ENCODE results near the gene POLRMT.
A peak's percentile ranks its signal among the peaks of the same experiment; 100 is the strongest.
"Not testable (repeated sequence)": the region's sequence is repeated elsewhere in the genome, so short reads cannot be mapped to it uniquely, and the experiment has no call there.

Gene POLRMT

GRCh38 chr19:646779-647565 is 13.6 kb upstream of the POLRMT start:
- no peak for DNase-seq

GRCh38 chr19:645912-646778 is 12.8 kb upstream of the POLRMT start:
- no peak for DNase-seq

- no peak for DNase-seq
Measured at GRCh38 chr19:644789-645188, 11.5 kb upstream of the POLRMT start.

DNA sequence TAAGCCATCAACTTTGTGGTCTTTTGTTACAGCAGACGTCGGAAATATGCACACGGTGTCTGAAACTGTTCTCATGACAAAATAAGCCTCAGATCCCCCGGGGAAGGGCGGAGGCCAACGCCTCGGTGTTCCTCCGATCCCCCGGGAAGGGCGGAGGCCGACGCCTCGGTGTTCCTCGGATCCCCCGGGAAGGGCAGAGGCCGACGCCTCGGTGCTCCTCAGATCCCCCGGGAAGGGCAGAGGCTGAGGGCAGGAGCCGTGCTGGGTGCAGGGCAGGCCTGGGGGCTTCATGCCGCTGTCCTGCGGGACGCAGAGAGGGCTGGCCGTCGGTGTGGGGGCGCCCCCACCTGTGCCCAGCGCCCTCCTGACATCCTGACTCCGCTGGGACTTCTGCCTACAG is 11.0 kb upstream of the POLRMT start:
- DNase-seq = no peak

DNA sequence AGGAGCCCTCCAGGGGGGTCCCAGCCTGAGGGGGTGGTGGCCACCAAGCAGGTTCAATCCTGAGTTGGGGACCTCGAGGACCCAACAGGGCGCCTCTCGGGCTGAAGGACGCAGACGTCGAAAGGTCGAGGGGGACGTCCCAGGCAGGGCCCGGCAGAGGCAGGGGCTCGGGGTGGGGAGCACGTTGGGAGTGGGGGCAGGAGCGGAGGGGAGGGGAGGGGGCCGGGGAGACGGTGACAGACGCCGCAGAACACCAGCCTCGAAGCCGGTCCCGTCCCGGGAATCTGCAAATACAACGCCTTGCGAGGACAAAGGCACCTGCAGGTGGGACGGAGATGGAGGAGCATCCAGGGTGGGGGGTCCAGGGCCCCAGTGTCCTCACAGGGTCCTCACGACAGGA is 10.4 kb upstream of the POLRMT start:
- no peak for DNase-seq

DNA sequence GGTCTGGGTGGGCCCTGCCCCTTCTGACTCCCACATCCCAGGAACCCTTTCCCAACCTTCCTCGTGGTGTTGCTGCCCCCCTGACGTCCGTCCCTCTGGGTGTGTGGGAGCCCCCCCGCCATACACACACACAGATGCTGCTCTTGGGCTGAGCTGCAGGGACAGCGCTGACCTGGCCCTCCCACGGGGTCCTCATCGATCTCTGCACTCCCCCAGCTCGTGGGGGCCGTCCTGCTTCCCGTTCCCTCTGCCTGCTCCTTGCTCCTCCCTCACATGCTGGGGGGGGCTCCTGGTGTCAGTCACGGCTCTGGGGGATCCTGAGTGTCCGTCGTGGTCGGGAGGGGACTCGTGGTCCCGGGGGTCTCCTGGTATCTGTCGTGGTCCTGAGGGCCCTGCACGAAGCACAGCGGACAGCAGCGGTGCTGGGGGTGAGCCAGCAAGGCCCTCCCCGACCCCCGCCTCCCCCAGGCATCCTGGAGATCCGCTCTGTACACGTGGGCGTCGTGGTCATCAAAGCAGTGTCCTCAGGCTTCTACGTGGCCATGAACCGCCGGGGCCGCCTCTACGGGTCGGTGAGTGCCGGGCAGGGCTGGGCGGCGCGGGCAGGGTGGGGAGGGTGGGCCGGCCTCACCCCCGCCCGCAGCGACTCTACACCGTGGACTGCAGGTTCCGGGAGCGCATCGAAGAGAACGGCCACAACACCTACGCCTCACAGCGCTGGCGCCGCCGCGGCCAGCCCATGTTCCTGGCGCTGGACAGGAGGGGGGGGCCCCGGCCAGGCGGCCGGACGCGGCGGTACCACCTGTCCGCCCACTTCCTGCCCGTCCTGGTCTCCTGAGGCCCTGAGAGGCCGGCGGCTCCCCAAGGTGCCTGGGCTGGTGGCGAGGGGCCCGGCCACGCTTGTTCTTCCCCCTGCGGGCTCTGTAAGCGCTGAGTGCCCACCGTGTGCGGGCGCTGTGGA is 9.7 kb upstream of the POLRMT start:
- no peak for DNase-seq

- no peak for DNase-seq
Measured at GRCh38 chr19:641702-642101, 8.4 kb upstream of the POLRMT start.

DNA sequence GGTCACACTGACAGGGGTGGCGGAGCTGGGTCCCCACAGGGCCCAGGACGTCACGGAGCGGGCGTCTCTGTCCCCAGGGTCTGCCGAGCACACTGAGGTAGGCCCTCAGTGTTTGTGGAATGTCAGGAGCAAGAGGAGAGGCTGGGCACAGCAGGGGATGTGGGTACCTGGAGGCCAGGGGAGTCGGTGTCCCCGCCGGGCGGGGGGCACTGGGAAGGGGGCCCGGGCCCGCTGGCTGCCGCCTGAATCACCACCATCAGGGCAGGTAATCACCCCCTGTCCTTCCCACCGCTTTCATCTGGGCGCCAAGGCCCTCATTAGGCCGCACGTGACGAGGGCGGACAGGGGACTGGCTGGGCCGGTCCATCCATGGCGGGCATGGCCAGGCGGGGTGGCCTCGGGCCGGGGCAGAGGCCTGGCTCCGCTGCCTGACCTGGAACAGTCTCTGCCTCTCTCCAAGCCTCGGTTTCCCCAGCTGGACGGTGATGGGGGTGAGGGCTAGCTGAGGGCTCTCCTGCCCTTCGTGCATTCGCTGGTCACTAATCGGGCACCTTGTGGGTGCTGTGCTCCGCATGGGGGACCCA is 7.4 kb upstream of the POLRMT start:
- no peak for DNase-seq

DNA sequence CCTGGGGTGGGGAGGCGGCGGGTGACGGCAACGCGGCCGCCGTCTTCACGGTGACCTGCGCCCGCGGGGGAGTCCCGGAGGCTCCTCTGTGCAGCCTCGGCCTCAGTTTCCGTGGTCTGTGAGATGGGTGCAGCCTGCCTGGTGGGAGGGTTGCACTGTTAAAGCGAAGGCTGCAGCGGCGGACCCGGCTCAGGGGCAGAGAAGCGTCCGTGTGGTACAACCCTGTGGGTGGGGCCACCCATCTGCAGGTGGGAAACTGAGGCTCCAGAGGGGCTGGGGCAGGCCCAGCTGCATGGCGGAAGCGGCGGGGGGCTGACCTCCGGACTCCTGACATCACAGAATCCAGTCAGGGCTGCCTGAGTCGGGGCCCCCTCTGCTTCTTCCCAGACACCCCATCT is 6.8 kb upstream of the POLRMT start:
- no peak for DNase-seq

DNA sequence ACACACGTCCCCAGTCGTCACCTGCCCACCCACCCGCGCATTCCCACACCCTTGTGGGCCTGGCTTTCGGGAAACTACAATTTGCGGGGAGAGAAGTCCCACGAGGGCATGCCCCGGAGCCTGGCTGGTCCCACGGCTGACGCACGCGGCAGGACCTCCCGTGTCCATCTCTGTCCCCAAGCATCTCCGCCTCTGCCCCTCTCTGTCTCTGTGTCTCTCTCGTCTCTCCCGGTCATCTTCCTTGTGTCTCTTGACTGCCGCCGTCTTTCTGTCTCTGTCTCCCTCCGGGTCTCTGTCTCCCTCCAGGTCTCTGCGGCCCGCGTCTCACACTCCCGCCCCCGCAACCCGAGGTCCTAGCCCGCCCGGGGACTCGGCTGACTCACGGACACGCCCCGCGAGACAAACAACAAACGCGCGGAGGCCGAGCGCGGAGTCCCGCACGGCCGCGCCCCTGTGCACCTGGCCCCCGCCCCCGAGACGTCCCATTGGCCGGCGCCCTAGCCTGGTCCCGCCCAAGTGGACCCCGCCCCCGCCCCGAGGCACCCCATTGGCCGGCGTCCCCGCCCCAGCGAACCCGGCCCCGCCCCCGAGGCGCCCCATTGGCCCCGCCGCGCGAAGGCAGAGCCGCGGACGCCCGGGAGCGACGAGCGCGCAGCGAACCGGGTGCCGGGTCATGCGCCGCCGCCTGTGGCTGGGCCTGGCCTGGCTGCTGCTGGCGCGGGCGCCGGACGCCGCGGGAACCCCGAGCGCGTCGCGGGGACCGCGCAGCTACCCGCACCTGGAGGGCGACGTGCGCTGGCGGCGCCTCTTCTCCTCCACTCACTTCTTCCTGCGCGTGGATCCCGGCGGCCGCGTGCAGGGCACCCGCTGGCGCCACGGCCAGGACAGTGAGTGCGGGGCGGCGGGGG is 6.2 kb upstream of the POLRMT start, which contains the start of gene FGF22:
Gene FGF22 (plus strand): TSS at position 627 of the 908 bp plus-strand sequence. CDS start 47 bp downstream, at position 674.
- peak; percentile 52 for DNase-seq

DNA sequence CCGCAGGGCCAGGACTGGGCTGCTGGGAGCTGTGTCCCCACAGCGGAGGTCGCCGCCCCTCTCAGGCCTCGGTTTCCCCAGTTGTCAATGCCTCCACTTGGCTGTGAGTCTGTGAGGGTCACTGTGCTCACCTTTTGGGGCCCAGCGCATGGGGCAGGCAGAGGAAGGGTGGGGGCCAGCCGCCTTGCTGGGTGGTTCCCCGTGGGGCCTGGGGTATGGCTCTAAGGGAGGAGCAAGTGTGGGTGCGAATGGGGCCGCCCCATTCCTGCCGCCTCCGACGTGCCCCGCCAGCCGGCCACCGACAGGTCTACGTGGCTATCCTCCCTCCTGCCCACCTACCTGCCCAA is 5.5 kb upstream of the POLRMT start:
- no peak for DNase-seq

- no peak for DNase-seq
Measured at GRCh38 chr19:634975-635652, 1.8 kb upstream of the POLRMT start.

DNA sequence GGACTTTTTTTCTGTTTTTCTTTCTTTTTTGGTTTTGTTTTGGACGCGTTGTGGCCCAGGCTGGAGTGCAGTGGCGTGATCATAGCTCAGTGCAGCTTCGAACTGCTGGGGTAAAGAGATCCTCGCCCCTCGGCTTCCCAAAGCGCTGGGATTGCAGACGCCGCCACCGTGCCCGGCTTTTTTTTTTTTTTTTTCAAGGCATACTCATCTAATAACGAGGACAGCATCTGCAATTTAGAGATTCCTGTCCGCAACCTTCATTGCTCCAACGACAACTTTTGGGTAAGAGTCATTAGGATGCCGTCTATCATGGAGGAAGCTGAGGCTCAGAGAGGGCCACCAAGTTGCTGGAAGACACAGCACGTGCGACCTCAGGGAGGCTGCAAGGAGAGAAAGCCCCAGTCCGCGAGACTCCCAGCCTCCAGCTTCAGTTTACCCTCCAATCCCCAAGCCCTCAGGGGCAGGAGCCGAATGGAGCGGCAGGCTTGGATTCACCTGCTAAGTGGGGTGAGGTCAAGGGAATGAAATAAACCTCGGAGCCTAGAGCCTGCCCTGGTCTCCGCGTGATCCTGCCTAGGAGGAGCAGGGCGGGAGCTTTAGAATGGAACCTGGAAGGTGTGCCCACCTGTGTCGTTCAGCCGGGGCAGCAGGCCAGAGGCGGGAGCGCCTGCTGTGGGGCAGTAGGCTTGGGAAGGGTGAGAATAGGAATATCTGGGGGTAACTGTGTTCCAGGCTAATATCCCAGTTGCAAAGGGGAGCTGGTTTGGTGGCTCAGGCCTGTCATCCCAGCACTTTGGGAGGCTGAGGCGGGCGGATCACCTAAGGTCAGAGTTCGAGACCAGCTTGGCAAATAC is 676 bp upstream of the POLRMT start:
- no peak for DNase-seq

DNA sequence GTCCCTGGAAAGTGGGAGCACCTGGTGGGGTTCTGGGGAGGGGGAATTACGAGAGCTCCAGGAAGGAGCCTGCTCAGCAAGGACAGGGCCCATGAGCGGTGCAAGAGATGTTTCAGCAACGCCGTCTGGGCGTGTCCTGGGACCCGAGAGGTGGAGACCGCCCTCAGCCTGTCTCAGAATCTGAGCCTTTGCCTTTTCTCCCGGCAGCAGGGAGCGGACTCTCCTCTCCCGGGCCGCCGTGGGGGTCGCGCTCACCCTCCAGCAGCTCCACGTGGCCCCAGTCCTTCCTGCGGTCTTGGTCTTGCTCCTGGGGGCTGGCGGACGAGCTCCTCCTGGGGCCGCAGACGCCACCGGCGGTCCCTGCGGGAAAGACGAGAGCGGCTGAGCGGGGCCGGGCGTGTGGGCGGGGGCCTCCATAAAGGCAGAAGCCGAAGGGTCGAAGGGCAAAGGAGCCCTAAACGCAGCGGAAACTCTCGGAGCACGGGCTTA is 714 bp downstream of the POLRMT start:
- DNase-seq = no peak

DNA sequence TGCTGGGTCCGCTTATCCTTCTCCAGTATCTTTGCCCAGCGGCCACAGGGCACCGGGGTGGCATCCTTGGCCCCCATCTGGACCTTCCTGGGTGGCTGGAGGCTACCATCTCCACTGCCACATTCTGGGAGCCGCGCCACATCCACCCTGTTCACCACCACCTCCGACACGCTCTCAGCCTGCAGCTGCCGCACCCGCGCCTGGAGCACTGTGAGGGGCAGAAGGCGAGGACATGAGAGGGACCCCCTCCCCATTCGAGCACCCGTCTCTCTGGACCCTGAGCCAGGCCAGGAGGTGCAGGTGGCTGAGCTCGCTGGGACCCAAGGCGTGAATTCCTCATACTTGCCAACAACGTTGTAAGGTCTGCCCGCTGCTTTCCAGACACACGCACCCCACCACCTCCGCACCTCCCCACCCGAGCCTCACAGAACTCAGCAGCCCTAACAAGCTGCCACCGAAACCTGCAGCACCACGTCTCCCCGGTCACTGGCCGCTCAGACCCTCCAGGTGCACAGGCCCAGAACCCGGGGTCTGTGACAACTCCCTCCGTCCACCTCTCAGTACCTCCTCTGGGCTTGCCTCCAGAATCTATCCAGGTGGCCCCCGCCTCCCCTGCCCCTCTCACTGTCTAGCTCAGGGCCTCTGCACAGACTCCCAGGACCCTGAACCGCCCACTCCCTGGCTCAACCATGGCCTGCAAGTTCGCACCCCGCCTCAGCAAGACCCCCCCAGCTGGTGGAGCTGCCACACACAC is 3.2 kb downstream of the POLRMT start:
- DNase-seq = no peak

GRCh38 chr19:629515-629914 is 3.8 kb downstream of the POLRMT start:
- peak; percentile 17 for DNase-seq

GRCh38 chr19:628168-628567 is 5.2 kb downstream of the POLRMT start:
- DNase-seq = no peak

DNA sequence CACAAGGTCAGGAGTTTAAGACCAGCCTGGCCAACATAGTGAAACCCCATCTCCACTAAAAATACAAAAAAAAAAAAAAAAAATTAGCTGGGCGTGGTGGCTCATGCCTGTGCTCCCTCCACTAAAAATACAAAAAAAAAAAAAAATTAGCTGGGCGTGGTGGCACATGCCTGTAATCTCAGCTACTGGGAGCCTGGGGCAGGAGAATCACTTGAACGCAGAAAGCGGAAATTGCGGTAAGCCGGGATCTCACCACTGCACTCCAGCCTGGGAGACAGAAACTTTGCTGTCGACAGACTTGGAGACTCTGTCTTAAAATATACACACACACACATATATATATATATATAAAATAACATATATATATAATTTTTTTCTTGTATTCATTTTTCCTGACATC is 6.8 kb downstream of the POLRMT start:
- not testable (repeated sequence) for DNase-seq

DNA sequence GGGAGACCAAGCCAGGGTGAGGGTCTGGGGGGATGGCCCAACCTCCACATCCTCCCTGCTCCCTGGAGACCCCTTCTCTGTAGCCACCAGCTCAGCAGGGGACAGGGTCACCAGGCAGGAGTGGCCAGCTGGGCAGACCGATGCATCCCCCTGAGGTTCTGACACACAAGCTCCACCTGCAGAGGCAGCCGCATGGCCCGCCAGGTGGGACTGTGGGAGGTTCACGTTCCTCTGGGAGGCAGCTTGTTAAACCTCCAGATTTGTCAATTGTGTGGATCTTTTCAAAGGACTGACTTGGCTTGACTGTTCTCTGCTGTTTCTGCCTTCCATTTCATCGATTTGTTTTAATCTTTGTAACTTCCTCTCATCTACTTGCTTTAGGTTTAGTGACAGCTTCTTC is 8.1 kb downstream of the POLRMT start:
- no peak for DNase-seq
